Endothelial cell of umbilical vein (primary cell): Measurements from ENCODE around the gene OR1E2. TPM values are rescaled to one million over a fixed set of nuclear protein-coding genes. Genes with fewer than 3 reads are reported as not detected.

Experiments
- BruUV-seq: library from RNA; stranded (reverse); fragments of 400-500 nt; replicated peaks from 2 replicates; lab custom pipeline; 2021; lab: Mats Ljungman, UMichigan
- CTCF ChIA-PET: fragments of 300-600, 350-600 bp; sonication (Branson Sonifier 250); formaldehyde crosslinking; loops from one replicate; lab custom pipeline; 2021; ENCODE audit warnings: antibody characterized with exemption, inconsistent platforms; lab: Charles Lee
- POLR2A ChIA-PET: fragments of 300-600, 350-600 bp; sonication (Branson Sonifier 250); formaldehyde crosslinking; loops from one replicate; lab custom pipeline; 2021; ENCODE audit warnings: antibody characterized with exemption, inconsistent platforms; lab: Charles Lee
- DNase-seq: peaks from one replicate; pipeline ENCODE4 v3.0.0-alpha.2; 2011; ENCODE audit warnings: low read depth, low spot score
- FAIRE-seq: peaks from 2 replicates; lab custom pipeline; 2011; peaks lifted over from hg19 to GRCh38; lab: Jason Lieb, UNC
- H2AFZ ChIP-seq: 2 replicates; pipeline ENCODE4 v1.6.0; 2012; ENCODE audit warnings: low read depth, low read length, control low read depth, inconsistent platforms
- H3K27ac ChIP-seq: 2 replicates; pipeline ENCODE4 v1.5.1; 2011; ENCODE audit warnings: low read depth, mild to moderate bottlenecking, control low read depth, low read length, moderate library complexity; ENCODE audit not compliant: insufficient read depth
- H3K27me3 ChIP-seq, 2 experiments: 2 replicates each; pipeline versions ENCODE4 v1.6.0 to v1.6.1; 2011; ENCODE audit warnings: low read length in 2 of 2, mixed read lengths in 1 of 2; ENCODE audit not compliant: control insufficient read depth in 2 of 2, insufficient read depth in 2 of 2
- H3K36me3 ChIP-seq, 2 experiments: 2 replicates in 1 of 2; 3 replicates in 1 of 2; pipeline ENCODE4 v1.5.1; 2011; ENCODE audit warnings: low read length in 2 of 2, mild to moderate bottlenecking in 1 of 2, moderate library complexity in 1 of 2; ENCODE audit not compliant: control insufficient read depth in 2 of 2, insufficient read depth in 2 of 2; ENCODE audit errors: extremely low read depth in 1 of 2
- H3K4me1 ChIP-seq: 3 replicates; pipeline ENCODE4 v1.5.1; 2011; ENCODE audit warnings: mild to moderate bottlenecking, low read length; ENCODE audit not compliant: control insufficient read depth, insufficient read depth; ENCODE audit errors: extremely low read depth
- H3K4me2 ChIP-seq: 2 replicates; pipeline ENCODE4 v1.6.1; 2011; ENCODE audit warnings: low read length, control low read depth, mixed read lengths; ENCODE audit not compliant: insufficient read depth
- H3K4me3 ChIP-seq, 3 experiments: fragments of 200-600 bp in 1 of 3; sonication (generic), shearing (Covaris generic) in 1 of 3; replicated peaks in 1 of 3; 2 replicates each; pipeline ENCODE4 v1.5.1; 2011 to 2016; ENCODE audit warnings: control low read depth in 3 of 3, low read length in 3 of 3, mild to moderate bottlenecking in 2 of 3, inconsistent platforms in 1 of 3, low read depth in 1 of 3, moderate library complexity in 1 of 3; ENCODE audit not compliant: insufficient read depth in 1 of 3
- H3K79me2 ChIP-seq: 2 replicates; pipeline ENCODE4 v1.6.0; 2012; ENCODE audit warnings: low read length, inconsistent platforms; ENCODE audit not compliant: control insufficient read depth, insufficient read depth
- H3K9ac ChIP-seq: replicated peaks from 2 replicates; pipeline ENCODE3; 2011; ENCODE audit warnings: low read length, control low read depth; ENCODE audit not compliant: insufficient read depth; ENCODE audit errors: extremely low read depth
- H3K9me1 ChIP-seq: replicated peaks from 3 replicates; pipeline ENCODE4 v1.6.0; 2011; ENCODE audit warnings: mild to moderate bottlenecking, low read length; ENCODE audit not compliant: control insufficient read depth, insufficient read depth; ENCODE audit errors: extremely low read depth
- H3K9me3 ChIP-seq: replicated peaks from 2 replicates; pipeline ENCODE4 v1.5.1; 2012; ENCODE audit warnings: low read length, inconsistent platforms; ENCODE audit not compliant: control insufficient read depth, insufficient read depth
- H4K20me1 ChIP-seq: replicated peaks from 2 replicates; pipeline ENCODE3; 2011; ENCODE audit warnings: mild to moderate bottlenecking, low read length; ENCODE audit not compliant: control insufficient read depth, insufficient read depth; ENCODE audit errors: extremely low read depth
- EZH2 ChIP-seq: IDR thresholded peaks from 2 replicates; pipeline ENCODE4 v1.6.1; 2012; ENCODE audit warnings: borderline replicate concordance, low read depth, mild to moderate bottlenecking, moderate library complexity, low read length, inconsistent platforms; ENCODE audit not compliant: severe bottlenecking
- FOS ChIP-seq: IDR thresholded peaks from 2 replicates; pipeline ENCODE4 v1.6.1; 2011; ENCODE audit warnings: mild to moderate bottlenecking, low read length, moderate library complexity, borderline replicate concordance; ENCODE audit not compliant: insufficient read depth
- GATA2 ChIP-seq: IDR thresholded peaks from 2 replicates; pipeline ENCODE4 v1.7.0; 2011; ENCODE audit warnings: low read depth, mild to moderate bottlenecking, moderate library complexity, mixed read lengths, low read length; ENCODE audit not compliant: insufficient read length, insufficient read depth
- JUN ChIP-seq: IDR thresholded peaks from 2 replicates; pipeline ENCODE4 v1.6.1; 2011; ENCODE audit warnings: borderline replicate concordance, low read depth; ENCODE audit not compliant: insufficient read length, insufficient read depth
- MYC ChIP-seq: IDR thresholded peaks from one replicate; pipeline ENCODE4 v1.6.1; 2011; ENCODE audit warnings: mild to moderate bottlenecking, low read depth, low read length
- POLR2A ChIP-seq: IDR thresholded peaks from 2 replicates; pipeline ENCODE4 v1.6.1; 2012; ENCODE audit warnings: low read depth, mild to moderate bottlenecking, control low read depth, low read length
- POLR2AphosphoS5 ChIP-seq: IDR thresholded peaks from 2 replicates; pipeline ENCODE4 v1.6.1; 2012; ENCODE audit warnings: low read depth, mild to moderate bottlenecking, control low read depth, low read length, moderate library complexity; ENCODE audit not compliant: insufficient read depth
- dilution Hi-C: fragments of 300-500 bp; cut with MboI; formaldehyde crosslinking; loops from one replicate; pipeline ENCODE4 v1.15.0; 2019; ENCODE audit warnings: low sequenced_read_pairs; ENCODE audit not compliant: extremely low pct_ligation_motif_present
- intact Hi-C: fragments of 100-400 bp; cut with micrococcal nuclease; formaldehyde crosslinking; loops from one replicate; pipeline ENCODE4 v1.10.0; 2022
- polyA plus RNA-seq, 4 experiments: library from polyadenylated mRNA; depleted of rRNA in 3 of 4; stranded (reverse) in 3 of 4; unstranded in 1 of 4; fragments of >200 nt; gene quantifications; 2 replicates each; pipeline versions ENCODE4 v1.2.1 to v1.2.3, GENCODE V29; 2011 to 2012; ENCODE audit warnings: missing spikeins in 1 of 4
- total RNA-seq: library from RNA; stranded (reverse); gene quantifications from 2 replicates; pipeline ENCODE4 v1.2.3, GENCODE V29; 2021
- TF ChIP-seq, protein P1 (sequence below): IDR thresholded peaks from 2 replicates; pipeline ENCODE4 v1.6.1; 2011; ENCODE audit not compliant: insufficient read depth, insufficient read length
- TF ChIP-seq, protein P2 (sequence below), 2 donors: IDR thresholded peaks; 1 replicate in 1 of 2; 2 replicates in 1 of 2; pipeline ENCODE4 v1.5.1; 2011; ENCODE audit warnings: low read length in 2 of 2, mild to moderate bottlenecking in 2 of 2, moderate library complexity in 2 of 2, control low read depth in 1 of 2, inconsistent platforms in 1 of 2, low read depth in 1 of 2; ENCODE audit not compliant: insufficient read depth in 1 of 2; ENCODE audit errors: extremely low read depth in 1 of 2

Gene OR1E2
- total and polyA plus RNA-seq, 2 donors (not counting 3 experiments of a cell fraction or from before 2014, with no cell fraction given), result not detected

DNA sequence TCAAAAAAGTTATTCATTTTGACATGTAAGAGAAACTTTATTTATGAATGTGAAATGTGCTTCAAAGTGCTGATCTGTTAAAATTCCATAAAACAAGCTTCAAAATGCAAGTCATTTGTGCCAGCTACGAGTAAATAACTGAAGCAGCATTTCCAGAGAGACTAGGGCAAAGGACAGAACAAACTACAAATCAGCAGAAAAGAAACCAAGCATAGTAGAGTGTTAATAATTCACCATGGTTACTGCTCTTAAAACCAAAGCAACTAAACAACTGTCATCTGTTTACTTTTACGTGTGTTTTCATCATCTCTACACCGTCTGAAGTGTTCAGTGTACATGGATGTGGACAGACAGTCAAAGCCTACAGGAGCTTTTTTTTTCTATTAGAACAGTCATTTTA, 40.6 kb upstream of the OR1E2 start:
- dilution Hi-C loops, result no loop called here
- H3K9ac ChIP-seq, result no peak overlapping the region
- no peak overlapping the region for H3K4me3 ChIP-seq
- intact Hi-C loops, result no loop called here
- FAIRE-seq (no peak), DNase-seq (no peak)
- CTCF ChIA-PET, result no interaction called here
- no peaks in the 10 kb centered on the region for H4K20me1 ChIP-seq
- no peaks in the 10 kb centered on the region for H3K9me1 ChIP-seq
- no peak for TF ChIP-seq POLR2A
- H3K4me1 ChIP-seq, result no peaks in the 10 kb centered on the region
- H3K4me2 ChIP-seq, result no peak overlapping the region
- POLR2A ChIA-PET, result no interaction called here
- BruUV-seq, result no TSS peak
- no peaks in the 10 kb centered on the region for H3K36me3 ChIP-seq
- no peaks in the 10 kb centered on the region for H3K27me3 ChIP-seq
- no peaks in the 10 kb centered on the region for H3K9me3 ChIP-seq
- no peaks in the 10 kb centered on the region for H3K79me2 ChIP-seq
- no peak overlapping the region for H2AFZ ChIP-seq
- no peak overlapping the region for H3K27ac ChIP-seq

DNA sequence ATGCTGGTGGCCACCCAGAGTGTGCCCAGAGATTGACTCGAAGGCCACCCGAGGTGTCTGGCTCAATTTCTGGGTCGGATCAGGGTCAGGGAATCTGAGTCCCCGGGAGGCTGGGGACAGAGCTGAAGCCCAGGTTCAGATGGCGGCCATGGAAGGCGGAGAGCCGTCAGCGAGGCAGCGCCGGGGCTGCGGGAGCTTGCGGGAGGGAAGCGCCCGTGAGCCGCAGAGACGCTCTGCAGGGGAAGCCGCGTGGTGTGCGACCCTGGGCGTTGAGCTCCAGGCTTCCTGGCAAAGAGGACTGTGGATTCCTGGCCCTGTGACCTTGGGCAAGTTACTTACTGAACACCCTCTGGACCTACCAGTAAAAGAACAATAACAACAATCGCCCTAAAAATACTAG, 38.5 kb upstream of the OR1E2 start:
- Histone ChIP-seq H3K9ac (no peak overlapping the region), H3K4me1 (no peaks in the 10 kb centered on the region), H2AFZ (no peak overlapping the region), H4K20me1 (no peaks in the 10 kb centered on the region), H3K4me2 (no peak overlapping the region), H3K9me3 (no peaks in the 10 kb centered on the region), H3K36me3 (no peaks in the 10 kb centered on the region), H3K4me3 (no peak overlapping the region), H3K9me1 (no peaks in the 10 kb centered on the region), H3K27ac (no peak overlapping the region), H3K27me3 (no peaks in the 10 kb centered on the region), H3K79me2 (no peaks in the 10 kb centered on the region)
- BruUV-seq, result no TSS peak
- POLR2A ChIA-PET, result no interaction called here
- intact Hi-C loops, result no loop called here
- DNase-seq (no peak), FAIRE-seq (no peak)
- CTCF ChIA-PET, result no interaction called here
- TF ChIP-seq, protein P1, sequence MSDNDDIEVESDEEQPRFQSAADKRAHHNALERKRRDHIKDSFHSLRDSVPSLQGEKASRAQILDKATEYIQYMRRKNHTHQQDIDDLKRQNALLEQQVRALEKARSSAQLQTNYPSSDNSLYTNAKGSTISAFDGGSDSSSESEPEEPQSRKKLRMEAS, result no peak
- TF ChIP-seq POLR2A, result no peak
- no peak for TF ChIP-seq GATA2
- no peak for TF ChIP-seq JUN
- TF ChIP-seq EZH2, result no peak
- no peak for TF ChIP-seq POLR2AphosphoS5
- TF ChIP-seq, protein P2, sequence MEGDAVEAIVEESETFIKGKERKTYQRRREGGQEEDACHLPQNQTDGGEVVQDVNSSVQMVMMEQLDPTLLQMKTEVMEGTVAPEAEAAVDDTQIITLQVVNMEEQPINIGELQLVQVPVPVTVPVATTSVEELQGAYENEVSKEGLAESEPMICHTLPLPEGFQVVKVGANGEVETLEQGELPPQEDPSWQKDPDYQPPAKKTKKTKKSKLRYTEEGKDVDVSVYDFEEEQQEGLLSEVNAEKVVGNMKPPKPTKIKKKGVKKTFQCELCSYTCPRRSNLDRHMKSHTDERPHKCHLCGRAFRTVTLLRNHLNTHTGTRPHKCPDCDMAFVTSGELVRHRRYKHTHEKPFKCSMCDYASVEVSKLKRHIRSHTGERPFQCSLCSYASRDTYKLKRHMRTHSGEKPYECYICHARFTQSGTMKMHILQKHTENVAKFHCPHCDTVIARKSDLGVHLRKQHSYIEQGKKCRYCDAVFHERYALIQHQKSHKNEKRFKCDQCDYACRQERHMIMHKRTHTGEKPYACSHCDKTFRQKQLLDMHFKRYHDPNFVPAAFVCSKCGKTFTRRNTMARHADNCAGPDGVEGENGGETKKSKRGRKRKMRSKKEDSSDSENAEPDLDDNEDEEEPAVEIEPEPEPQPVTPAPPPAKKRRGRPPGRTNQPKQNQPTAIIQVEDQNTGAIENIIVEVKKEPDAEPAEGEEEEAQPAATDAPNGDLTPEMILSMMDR (IDR thresholded peaks at IDR 0.05; ENCODE audit: extremely low read depth in 1 of 2, insufficient read depth in 1 of 2, low read depth in 1 of 2, low read length in 2 of 2), result no peak
- TF ChIP-seq MYC, result no peak
- TF ChIP-seq FOS, result no peak
- dilution Hi-C loops, result no loop called here
